IMR-90 (cell line): ENCODE results near the gene ZFAND2B. TPM values are rescaled to one million over a fixed set of nuclear protein-coding genes. Genes with fewer than 3 reads are reported as not detected.

Experiments
- ATAC-seq: fragments of 200-7000 bp; cut with Tn5 transposase; 2 replicates; pipeline ENCODE4 v1.9.1; 2020; ENCODE audit warnings: low read depth, mild to moderate bottlenecking, moderate library complexity
- BruUV-seq: library from RNA; stranded (reverse); fragments of 400-500 nt; replicated peaks from 2 replicates; lab custom pipeline; 2021; lab: Mats Ljungman, UMichigan
- CTCF ChIA-PET: fragments of 300-600 bp; formaldehyde crosslinking; extraction: SDS; loops from one replicate; lab custom pipeline; 2021; ENCODE audit warnings: antibody characterized with exemption; lab: Yijun Ruan, JAX
- POLR2A ChIA-PET: fragments of 300-600 bp; sonication (Branson Sonifier 250); formaldehyde crosslinking; loops from one replicate; lab custom pipeline; 2022; ENCODE audit warnings: antibody characterized with exemption; ENCODE audit not compliant: unreplicated experiment; lab: Charles Lee
- DNase-seq: peaks from one replicate; pipeline ENCODE4 v3.0.0; 2013
- H2AFZ ChIP-seq: replicated peaks from 2 replicates; pipeline ENCODE3; 2013; ENCODE audit warnings: low read length, mild to moderate bottlenecking; ENCODE audit not compliant: poor library complexity
- H2AK5ac ChIP-seq: 2 replicates; pipeline ENCODE4 v1.6.1; 2013; ENCODE audit warnings: low read depth, low read length, inconsistent platforms
- H2AK9ac ChIP-seq: replicated peaks from 2 replicates; pipeline ENCODE3; 2013; ENCODE audit warnings: mild to moderate bottlenecking, low read depth, low read length, moderate library complexity; ENCODE audit not compliant: poor library complexity
- H2BK120ac ChIP-seq: 2 replicates; pipeline ENCODE4 v1.6.1; 2013; ENCODE audit warnings: low read depth, low read length, inconsistent platforms
- H2BK15ac ChIP-seq: 3 replicates; pipeline ENCODE4 v1.6.1; 2013; ENCODE audit warnings: low read depth, low read length, inconsistent platforms
- H2BK20ac ChIP-seq: 2 replicates; pipeline ENCODE4 v1.6.1; 2013; ENCODE audit warnings: low read depth, mild to moderate bottlenecking, inconsistent platforms, low read length, moderate library complexity
- H2BK5ac ChIP-seq: 2 replicates; pipeline ENCODE4 v1.6.1; 2013; ENCODE audit warnings: mild to moderate bottlenecking, low read depth, low read length, inconsistent platforms; ENCODE audit not compliant: poor library complexity, severe bottlenecking
- H3K14ac ChIP-seq: replicated peaks from 2 replicates; pipeline ENCODE4 v1.6.1; 2013; ENCODE audit warnings: low read depth, low read length, inconsistent platforms
- H3K18ac ChIP-seq: 2 replicates; pipeline ENCODE4 v1.6.1; 2013; ENCODE audit warnings: low read depth, low read length, control low read depth
- H3K23ac ChIP-seq: 2 replicates; pipeline ENCODE4 v1.6.1; 2013; ENCODE audit warnings: low read depth, low read length, inconsistent platforms
- H3K27ac ChIP-seq: 2 replicates; pipeline ENCODE4 v1.5.1; 2013; ENCODE audit warnings: mild to moderate bottlenecking, control low read depth, low read length; ENCODE audit not compliant: insufficient read depth
- H3K27me3 ChIP-seq: 2 replicates; pipeline ENCODE4 v1.6.1; 2013; ENCODE audit warnings: low read length; ENCODE audit not compliant: control insufficient read depth, insufficient read depth
- H3K36me3 ChIP-seq: 2 replicates; pipeline ENCODE4 v1.6.1; 2013; ENCODE audit warnings: low read length, mixed read lengths; ENCODE audit not compliant: control insufficient read depth, insufficient read depth
- H3K4ac ChIP-seq: 2 replicates; pipeline ENCODE4 v1.6.1; 2013; ENCODE audit warnings: low read depth, low read length, inconsistent platforms
- H3K4me1 ChIP-seq: 2 replicates; pipeline ENCODE4 v1.6.1; 2013; ENCODE audit warnings: low read length, mixed read lengths; ENCODE audit not compliant: control insufficient read depth, insufficient read depth
- H3K4me2 ChIP-seq: 2 replicates; pipeline ENCODE4 v1.6.1; 2013; ENCODE audit warnings: low read depth, mild to moderate bottlenecking, control low read depth, low read length, moderate library complexity
- H3K4me3 ChIP-seq: 2 replicates; pipeline ENCODE4 v1.5.1; 2013; ENCODE audit warnings: low read depth, mild to moderate bottlenecking, control low read depth, low read length, moderate library complexity; ENCODE audit not compliant: insufficient read depth
- H3K56ac ChIP-seq: 2 replicates; pipeline ENCODE4 v1.6.1; 2013; ENCODE audit warnings: low read length, inconsistent platforms; ENCODE audit not compliant: insufficient read depth; ENCODE audit errors: extremely low read depth
- H3K79me1 ChIP-seq, 2 experiments: 2 replicates each; pipeline ENCODE4 v1.6.1; 2013; ENCODE audit warnings: low read length in 2 of 2, inconsistent platforms in 1 of 2, low read depth in 1 of 2
- H3K9ac ChIP-seq: 2 replicates; pipeline ENCODE4 v1.6.1; 2013; ENCODE audit warnings: low read depth, low read length, control low read depth
- H3K9me1 ChIP-seq: 2 replicates; pipeline ENCODE4 v1.6.1; 2013; ENCODE audit warnings: low read length, inconsistent platforms; ENCODE audit not compliant: insufficient read depth
- H3K9me3 ChIP-seq: 2 replicates; pipeline ENCODE4 v1.6.1; 2013; ENCODE audit warnings: low read length; ENCODE audit not compliant: control insufficient read depth, insufficient read depth
- H4K20me1 ChIP-seq: 2 replicates; pipeline ENCODE4 v1.6.1; 2013; ENCODE audit warnings: low read length, inconsistent platforms; ENCODE audit not compliant: insufficient read depth
- H4K5ac ChIP-seq: 2 replicates; pipeline ENCODE4 v1.6.1; 2013; ENCODE audit warnings: mild to moderate bottlenecking, low read depth, low read length, control low read depth
- H4K8ac ChIP-seq, 2 experiments: 2 replicates each; pipeline ENCODE4 v1.6.1; 2013; ENCODE audit warnings: low read depth in 2 of 2, low read length in 2 of 2, control low read depth in 1 of 2, inconsistent platforms in 1 of 2
- H4K91ac ChIP-seq: 2 replicates; pipeline ENCODE4 v1.6.1; 2013; ENCODE audit warnings: low read depth, low read length, inconsistent platforms; ENCODE audit not compliant: insufficient read depth
- BHLHE40 ChIP-seq: fragments of 150-350 bp; IDR thresholded peaks from 2 replicates; pipeline ENCODE4 v1.6.1; 2016; ENCODE audit warnings: mild to moderate bottlenecking, low read depth, low read length
- CEBPB ChIP-seq: IDR thresholded peaks from 2 replicates; pipeline ENCODE4 v1.6.1; 2012; ENCODE audit warnings: low read depth, low read length, improper control_type of control experiment
- CHD1 ChIP-seq: IDR thresholded peaks from 2 replicates; pipeline ENCODE4 v1.6.1; 2012; ENCODE audit warnings: low read depth, low read length, improper control_type of control experiment
- FOS ChIP-seq: fragments of 150-350 bp; IDR thresholded peaks from 2 replicates; pipeline ENCODE4 v1.6.1; 2016; ENCODE audit warnings: low read depth, low read length
- MAFK ChIP-seq: IDR thresholded peaks from 2 replicates; pipeline ENCODE4 v1.6.1; 2012; ENCODE audit warnings: low read depth, low read length, improper control_type of control experiment
- MXI1 ChIP-seq: IDR thresholded peaks from 2 replicates; pipeline ENCODE4 v1.6.1; 2012; ENCODE audit warnings: low read depth, mild to moderate bottlenecking, low read length, moderate library complexity, borderline replicate concordance
- RAD21 ChIP-seq: IDR thresholded peaks from 2 replicates; pipeline ENCODE4 v1.6.1; 2012; ENCODE audit warnings: low read length, improper control_type of control experiment
- RCOR1 ChIP-seq: IDR thresholded peaks from 2 replicates; pipeline ENCODE4 v1.6.1; 2012; ENCODE audit warnings: mild to moderate bottlenecking, low read length, improper control_type of control experiment; ENCODE audit not compliant: insufficient replicate concordance
- RFX5 ChIP-seq: IDR thresholded peaks from 2 replicates; pipeline ENCODE4 v1.8.0; 2012; ENCODE audit warnings: low read depth, mild to moderate bottlenecking, low read length, moderate library complexity
- WGBS, 2 experiments: methylation state at CpG; one replicate each; pipeline versions ENCODE4 v1.1.5 to v1.1.7; 2013; ENCODE audit warnings: missing lambda C conversion rate in 2 of 2; ENCODE audit not compliant: insufficient read length in 1 of 2; ENCODE audit errors: extremely low coverage in 2 of 2; 5-methylcytosine and 5-hydroxymethylcytosine counted together
- dilution Hi-C: fragments of 300-500 bp; cut with HindIII; formaldehyde crosslinking; loops from one replicate; pipeline ENCODE4 v1.14.3; 2018; ENCODE audit warnings: low sequenced_read_pairs; ENCODE audit not compliant: unreplicated experiment
- in situ Hi-C: fragments of 300-500 bp; cut with MboI; formaldehyde crosslinking; loops from 3 replicates; pipeline ENCODE4 v1.14.3; 2019; ENCODE audit warnings: low sequenced_read_pairs, inconsistent platforms, mixed read lengths
- intact Hi-C: fragments of 100-400 bp; cut with micrococcal nuclease; formaldehyde crosslinking; loops from 2 replicates; pipeline ENCODE4 v1.10.0; 2022
- polyA plus RNA-seq, 3 experiments: library from polyadenylated mRNA; depleted of rRNA; stranded (reverse); fragments of >200 nt; gene quantifications; 2 replicates each; pipeline ENCODE4 v1.2.3, GENCODE V29; 2012; ENCODE audit warnings: low replicate concordance in 1 of 3
- total RNA-seq: library from RNA; depleted of rRNA; stranded (reverse); fragments of >200 nt; gene quantifications from 2 replicates; pipeline ENCODE4 v1.2.3, GENCODE V29; 2012
- TF ChIP-seq, protein P1 (sequence below): conservative IDR thresholded peaks from 2 replicates; pipeline ENCODE4 v1.5.1; 2012; ENCODE audit warnings: mild to moderate bottlenecking, low read depth, low read length, improper control_type of control experiment
- TF ChIP-seq, protein P2 (sequence below): fragments of 150-350 bp; IDR thresholded peaks from 2 replicates; pipeline ENCODE4 v1.6.1; 2017; ENCODE audit warnings: mild to moderate bottlenecking, antibody characterized with exemption, low read length, low read depth
- TF ChIP-seq, protein P3 (sequence below): fragments of 150-350 bp; IDR thresholded peaks from 2 replicates; pipeline ENCODE4 v1.6.1; 2016; ENCODE audit warnings: low read depth, mild to moderate bottlenecking, low read length, moderate library complexity, borderline replicate concordance

The ZFAND2B gene
- total and polyA plus RNA-seq, 2 of the 4 experiments (the other 2 are of a cell fraction), result 25.5 to 38.3 TPM

DNA sequence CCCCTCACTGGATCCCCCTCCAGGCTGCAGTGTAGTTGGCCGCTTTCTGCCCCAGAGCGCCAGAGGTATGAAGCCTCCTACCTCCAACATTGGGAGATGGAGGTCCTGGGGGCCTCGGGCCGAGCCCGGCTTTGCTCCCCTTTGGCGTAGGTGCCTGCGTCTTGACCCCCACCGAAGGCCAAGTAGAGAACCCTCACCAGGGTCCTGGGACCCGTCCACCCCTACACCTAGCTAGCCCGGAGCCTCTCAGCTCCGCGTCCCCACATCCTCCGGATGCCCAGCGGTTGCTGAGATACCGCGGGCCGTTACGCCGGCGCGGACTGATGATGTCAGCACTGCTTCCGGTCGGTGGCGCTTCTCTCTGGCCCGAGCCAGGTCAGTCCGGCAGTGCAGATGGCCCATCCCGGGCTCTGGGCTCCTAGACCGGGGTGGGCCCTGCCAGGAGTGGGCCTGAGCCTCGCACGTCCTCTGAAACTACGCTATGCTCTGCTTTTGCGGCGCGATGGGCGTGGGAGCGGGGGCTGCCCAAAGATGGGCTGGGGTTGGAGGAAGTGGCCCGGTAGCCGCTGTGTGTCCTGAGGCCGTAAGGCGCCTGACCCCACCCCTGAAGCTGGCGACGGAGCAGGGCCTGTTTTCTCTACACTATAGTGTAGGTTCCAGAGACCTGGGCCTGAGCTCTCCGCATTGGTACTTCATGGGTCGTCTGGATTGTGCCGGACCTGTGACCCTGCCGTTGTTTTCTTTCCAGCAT lies 38.7 kb downstream of the ZFAND2B start, which contains the start of the genes GLB1L and STK16 (continued):
- TF ChIP-seq RFX5 (no peak), BHLHE40 (no peak), RCOR1 (no peak)

DNA sequence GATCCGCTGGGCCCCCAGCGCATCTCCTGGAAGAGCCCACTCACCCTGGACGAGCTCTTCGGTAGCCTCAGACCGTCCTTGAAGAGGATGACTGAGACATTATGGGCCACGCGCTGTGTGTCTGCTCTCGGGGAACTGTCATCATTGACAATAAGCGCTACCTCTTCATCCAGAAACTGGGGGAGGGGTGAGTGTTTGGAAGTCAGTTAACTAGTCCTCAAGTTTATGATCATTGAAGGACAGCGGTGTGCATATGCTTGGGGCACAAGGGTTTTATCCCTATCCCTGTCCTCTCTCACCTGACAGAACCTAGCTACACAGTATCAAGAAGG lies 39.3 kb downstream of the ZFAND2B start:
- POLR2A ChIA-PET, result no interaction called here
- TF ChIP-seq CEBPB, result no peak
- TF ChIP-seq FOS, result no peak
- TF ChIP-seq MXI1, result no peak
- no peak for TF ChIP-seq RAD21
- TF ChIP-seq MAFK, result no peak
- no peak for TF ChIP-seq CHD1
- no peak for TF ChIP-seq RCOR1
- TF ChIP-seq, protein P1, sequence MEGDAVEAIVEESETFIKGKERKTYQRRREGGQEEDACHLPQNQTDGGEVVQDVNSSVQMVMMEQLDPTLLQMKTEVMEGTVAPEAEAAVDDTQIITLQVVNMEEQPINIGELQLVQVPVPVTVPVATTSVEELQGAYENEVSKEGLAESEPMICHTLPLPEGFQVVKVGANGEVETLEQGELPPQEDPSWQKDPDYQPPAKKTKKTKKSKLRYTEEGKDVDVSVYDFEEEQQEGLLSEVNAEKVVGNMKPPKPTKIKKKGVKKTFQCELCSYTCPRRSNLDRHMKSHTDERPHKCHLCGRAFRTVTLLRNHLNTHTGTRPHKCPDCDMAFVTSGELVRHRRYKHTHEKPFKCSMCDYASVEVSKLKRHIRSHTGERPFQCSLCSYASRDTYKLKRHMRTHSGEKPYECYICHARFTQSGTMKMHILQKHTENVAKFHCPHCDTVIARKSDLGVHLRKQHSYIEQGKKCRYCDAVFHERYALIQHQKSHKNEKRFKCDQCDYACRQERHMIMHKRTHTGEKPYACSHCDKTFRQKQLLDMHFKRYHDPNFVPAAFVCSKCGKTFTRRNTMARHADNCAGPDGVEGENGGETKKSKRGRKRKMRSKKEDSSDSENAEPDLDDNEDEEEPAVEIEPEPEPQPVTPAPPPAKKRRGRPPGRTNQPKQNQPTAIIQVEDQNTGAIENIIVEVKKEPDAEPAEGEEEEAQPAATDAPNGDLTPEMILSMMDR, result no peak
- TF ChIP-seq, protein P2, sequence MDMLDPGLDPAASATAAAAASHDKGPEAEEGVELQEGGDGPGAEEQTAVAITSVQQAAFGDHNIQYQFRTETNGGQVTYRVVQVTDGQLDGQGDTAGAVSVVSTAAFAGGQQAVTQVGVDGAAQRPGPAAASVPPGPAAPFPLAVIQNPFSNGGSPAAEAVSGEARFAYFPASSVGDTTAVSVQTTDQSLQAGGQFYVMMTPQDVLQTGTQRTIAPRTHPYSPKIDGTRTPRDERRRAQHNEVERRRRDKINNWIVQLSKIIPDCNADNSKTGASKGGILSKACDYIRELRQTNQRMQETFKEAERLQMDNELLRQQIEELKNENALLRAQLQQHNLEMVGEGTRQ, result no peak
- TF ChIP-seq, protein P3, sequence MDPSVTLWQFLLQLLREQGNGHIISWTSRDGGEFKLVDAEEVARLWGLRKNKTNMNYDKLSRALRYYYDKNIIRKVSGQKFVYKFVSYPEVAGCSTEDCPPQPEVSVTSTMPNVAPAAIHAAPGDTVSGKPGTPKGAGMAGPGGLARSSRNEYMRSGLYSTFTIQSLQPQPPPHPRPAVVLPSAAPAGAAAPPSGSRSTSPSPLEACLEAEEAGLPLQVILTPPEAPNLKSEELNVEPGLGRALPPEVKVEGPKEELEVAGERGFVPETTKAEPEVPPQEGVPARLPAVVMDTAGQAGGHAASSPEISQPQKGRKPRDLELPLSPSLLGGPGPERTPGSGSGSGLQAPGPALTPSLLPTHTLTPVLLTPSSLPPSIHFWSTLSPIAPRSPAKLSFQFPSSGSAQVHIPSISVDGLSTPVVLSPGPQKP, result no peak

More for the DNA sequence above, 39.3 kb downstream of the ZFAND2B start:
- in situ Hi-C loops, result no loop called here
- DNase-seq (no peak), ATAC-seq (no peak)
- BruUV-seq, result TSS peak; percentile 79
- Histone ChIP-seq H3K36me3 (peaks cover 21% of the 10 kb centered on the region; the same call in 1 of the 2 replicates), H3K9me1 (peaks cover 41% of the 10 kb centered on the region), H3K56ac (peak overlapping the region; percentile 84), H2BK20ac (no peak overlapping the region), H3K4me1 (peaks cover 27% of the 10 kb centered on the region), H2AK9ac (peak overlapping the region; percentile 99), H2BK5ac (peak overlapping the region; percentile 96), H3K4ac (peak overlapping the region; percentile 99), H4K8ac (peak overlapping the region; percentile 91 to 94), H3K23ac (peak overlapping the region; percentile 97), H3K27me3 (no peaks in the 10 kb centered on the region), H2BK120ac (peak overlapping the region; percentile 38; the same call in 1 of the 2 replicates), H4K91ac (peak overlapping the region; percentile 97), H3K4me2 (peak overlapping the region; percentile 98), H3K14ac (peak overlapping the region; percentile 98), H4K5ac (peak overlapping the region; percentile 97), H3K9me3 (no peaks in the 10 kb centered on the region), H4K20me1 (0 out of 2 replicates have a peak, but pooled peaks cover 8% of the 10 kb centered on the region), H2BK15ac (no peak overlapping the region), H3K4me3 (peak overlapping the region; percentile 89), H2AFZ (peak overlapping the region; percentile 100), H3K27ac (peak overlapping the region; percentile 94), H2AK5ac (peak overlapping the region; percentile 92), H3K18ac (no peak overlapping the region), H3K9ac (peak overlapping the region; percentile 95), H3K79me1 (peaks cover 23 to 48% of the 10 kb centered on the region in 2 experiments)
- CTCF ChIA-PET, result interaction anchor here (3.0 kb wide), 1 partner anchor 49 kb away, joined by 14 read pairs; no protein-coding TSS in a partner anchor
- intact Hi-C loops, result no loop called here
- dilution Hi-C loops, result no loop called here
- 0% methylated on average over 3 of the region's 10 CpGs; no CpG with 5 or more reads in 1 of the 2 experiments for WGBS, 2 experiments
